A549 (cell line): ENCODE data around the gene SHC2. TPM values are rescaled to one million over a fixed set of nuclear protein-coding genes. Genes with fewer than 3 reads are reported as not detected.
A peak's percentile ranks its signal among the peaks of the same experiment; 100 is the strongest.

ENCODE experiments used
- ATAC-seq, 2 experiments: fragments of 200-7000 bp in 1 of 2; fragments of >200 bp in 1 of 2; cut with Nextera tagmentation in 1 of 2; cut with Tn5 transposase in 1 of 2; 3 replicates each; pipeline versions ENCODE4 v1.8.0 to v1.9.1; 2018 to 2020; ENCODE audit warnings: mild to moderate bottlenecking in 1 of 2, moderate library complexity in 1 of 2
- CTCF ChIA-PET: fragments of 300-600 bp; sonication (Branson Sonifier 250); formaldehyde crosslinking; extraction: SDS; loops from one replicate; lab custom pipeline; 2021; ENCODE audit warnings: antibody characterized with exemption, inconsistent platforms; lab: Yijun Ruan, JAX
- POLR2A ChIA-PET: fragments of 350-600 bp; formaldehyde crosslinking; extraction: SDS; loops from one replicate; lab custom pipeline; 2021; ENCODE audit warnings: antibody characterized with exemption, inconsistent platforms; lab: Yijun Ruan, JAX
- DNase-seq, 2 experiments: peaks; one replicate each; pipeline versions ENCODE4 v3.0.0 to v3.0.0-alpha.2; 2011 to 2016; ENCODE audit warnings: low read depth in 1 of 2, low spot score in 1 of 2
- FAIRE-seq: peaks from 2 replicates; lab custom pipeline; 2011; peaks lifted over from hg19 to GRCh38; lab: Jason Lieb, UNC
- H3K27ac ChIP-seq, 2 experiments: fragments of >200 bp; sonication (Bioruptor Twin); formaldehyde crosslinking; 3 replicates each; pipeline ENCODE4 v1.5.1; 2016 to 2017
- H3K4me1 ChIP-seq: fragments of >200 bp; sonication (Bioruptor Twin); formaldehyde crosslinking; 3 replicates; pipeline ENCODE4 v1.6.1; 2016
- H3K4me2 ChIP-seq: fragments of >200 bp; sonication (Bioruptor Twin); formaldehyde crosslinking; 3 replicates; pipeline ENCODE4 v1.6.1; 2016
- H3K4me3 ChIP-seq: fragments of >200 bp; sonication (Bioruptor Twin); formaldehyde crosslinking; 3 replicates; pipeline ENCODE4 v1.5.1; 2016
- H3K9me3 ChIP-seq: fragments of >200 bp; sonication (Bioruptor Twin); formaldehyde crosslinking; 3 replicates; pipeline ENCODE4 v1.6.1; 2016
- CBX8 ChIP-seq: fragments of 200-600 bp; sonication (generic); IDR thresholded peaks from 2 replicates; pipeline ENCODE4 v1.6.1; 2016
- CEBPB ChIP-seq, 2 experiments: fragments of >200 bp in 1 of 2; sonication (Bioruptor Twin) in 1 of 2; formaldehyde crosslinking in 1 of 2; IDR thresholded peaks; 2 replicates each; pipeline ENCODE4 v1.6.1; 2012 to 2016
- EHF ChIP-seq: fragments of 250-450 bp; sonication (Bioruptor Pico); IDR thresholded peaks from 2 replicates; pipeline ENCODE4 v1.5.0; 2020; ENCODE audit warnings: mild to moderate bottlenecking
- EP300 ChIP-seq, 2 experiments: fragments of >200 bp; sonication (Bioruptor Twin); formaldehyde crosslinking; IDR thresholded peaks; 2 replicates in 1 of 2; 3 replicates in 1 of 2; pipeline ENCODE4 v1.6.1; 2016 to 2017
- ESRRA ChIP-seq: fragments of 150-350 bp; IDR thresholded peaks from 2 replicates; pipeline ENCODE4 v1.6.1; 2014; ENCODE audit warnings: mild to moderate bottlenecking, low read length, borderline replicate concordance
- HDAC2 ChIP-seq: fragments of 200-600 bp; sonication (generic); IDR thresholded peaks from 2 replicates; pipeline ENCODE4 v1.6.1; 2016
- HEYL ChIP-seq: fragments of 250-450 bp; sonication (Bioruptor Pico); IDR thresholded peaks from 2 replicates; pipeline ENCODE4 v1.8.0; 2021; ENCODE audit warnings: mild to moderate bottlenecking, moderate library complexity
- HOXB13 ChIP-seq: fragments of 250-450 bp; sonication (Bioruptor Pico); IDR thresholded peaks from 2 replicates; pipeline ENCODE4 v1.5.0; 2020; ENCODE audit warnings: low read depth, mild to moderate bottlenecking, moderate library complexity
- JUN ChIP-seq, 2 experiments: fragments of >200 bp; sonication (Bioruptor Twin); formaldehyde crosslinking; IDR thresholded peaks; 2 replicates in 1 of 2; 3 replicates in 1 of 2; pipeline ENCODE4 v1.6.1; 2016 to 2017
- JUNB ChIP-seq: fragments of >200 bp; sonication (Bioruptor Twin); formaldehyde crosslinking; IDR thresholded peaks from 2 replicates; pipeline ENCODE4 v1.6.1; 2016
- KDM1A ChIP-seq: fragments of 200-600 bp; sonication (generic); IDR thresholded peaks from 2 replicates; pipeline ENCODE4 v1.6.1; 2016; ENCODE audit warnings: low read depth, mild to moderate bottlenecking
- NPAS2 ChIP-seq: fragments of 250-450 bp; sonication (Bioruptor Pico); IDR thresholded peaks from 2 replicates; pipeline ENCODE4 v1.8.0; 2022; ENCODE audit warnings: mild to moderate bottlenecking, moderate library complexity, borderline replicate concordance
- NR3C1 ChIP-seq: fragments of >200 bp; sonication (Bioruptor Twin); formaldehyde crosslinking; IDR thresholded peaks from 3 replicates; pipeline ENCODE4 v1.6.1; 2017
- PHF8 ChIP-seq: fragments of 200-600 bp; sonication (generic); IDR thresholded peaks from 2 replicates; pipeline ENCODE4 v1.6.1; 2016; ENCODE audit warnings: low read depth, mild to moderate bottlenecking, antibody characterized with exemption, moderate library complexity, borderline replicate concordance
- POLR2A ChIP-seq: IDR thresholded peaks from 2 replicates; pipeline ENCODE4 v1.6.1; 2012; ENCODE audit warnings: mild to moderate bottlenecking, low read length
- RARB ChIP-seq: fragments of 250-450 bp; sonication (Bioruptor Pico); IDR thresholded peaks from 2 replicates; pipeline ENCODE4 v1.8.0; 2021; ENCODE audit warnings: mild to moderate bottlenecking, moderate library complexity
- RFX5 ChIP-seq: fragments of 450-650 bp; IDR thresholded peaks from 2 replicates; pipeline ENCODE4 v1.7.1; 2014; ENCODE audit warnings: antibody characterized with exemption, mild to moderate bottlenecking, moderate library complexity
- RNF2 ChIP-seq: fragments of 200-600 bp; sonication (generic); IDR thresholded peaks from 2 replicates; pipeline ENCODE4 v1.6.1; 2016; ENCODE audit warnings: low read depth, mild to moderate bottlenecking, antibody characterized with exemption, moderate library complexity, borderline replicate concordance
- SMC3 ChIP-seq: fragments of >200 bp; sonication (Bioruptor Twin); formaldehyde crosslinking; IDR thresholded peaks from 3 replicates; pipeline ENCODE4 v1.6.1; 2018; ENCODE audit warnings: inconsistent platforms
- SREBF2 ChIP-seq: fragments of 450-650 bp; IDR thresholded peaks from 2 replicates; pipeline ENCODE4 v1.6.1; 2014; ENCODE audit warnings: mild to moderate bottlenecking, moderate library complexity
- ZC3H11A ChIP-seq: fragments of 450-650 bp; IDR thresholded peaks from 2 replicates; pipeline ENCODE4 v1.6.1; 2014; ENCODE audit warnings: antibody characterized with exemption, mild to moderate bottlenecking
- ZFP36 ChIP-seq: fragments of 450-650 bp; IDR thresholded peaks from 2 replicates; pipeline ENCODE4 v1.6.1; 2014; ENCODE audit warnings: borderline replicate concordance; ENCODE audit not compliant: partially characterized antibody
- WGBS: methylation state at CpG from one replicate; pipeline ENCODE4 v1.1.6; 2017; ENCODE audit errors: missing lambda C conversion rate; 5-methylcytosine and 5-hydroxymethylcytosine counted together
- polyA plus RNA-seq, 4 experiments: library from polyadenylated mRNA; depleted of rRNA in 3 of 4; stranded (reverse); fragments of >200 nt; fragmentation: RNase III in 1 of 4; extraction: RNeasy Plus Mini Kit Qiagen cat#74134 plus additional on column Dnase treatment in 1 of 4; gene quantifications; 2 replicates in 3 of 4; 3 replicates in 1 of 4; pipeline ENCODE4 v1.2.3, GENCODE V29; 2011 to 2017
- TF ChIP-seq, protein P1 (sequence below): fragments of >200 bp; sonication (Bioruptor Twin); formaldehyde crosslinking; IDR thresholded peaks from 3 replicates; pipeline ENCODE4 v1.5.1; 2016
- TF ChIP-seq, protein P2 (sequence below): fragments of 450-650 bp; IDR thresholded peaks from 2 replicates; pipeline ENCODE4 v1.6.1; 2014; ENCODE audit warnings: antibody characterized with exemption
- TF ChIP-seq, protein P3 (sequence below): IDR thresholded peaks from 2 replicates; pipeline ENCODE4 v1.6.1; 2012; ENCODE audit warnings: low read depth, borderline replicate concordance
- TF ChIP-seq, protein P4 (sequence below): fragments of >200 bp; sonication (Bioruptor Twin); formaldehyde crosslinking; IDR thresholded peaks from 2 replicates; pipeline ENCODE4 v1.6.1; 2016
- TF ChIP-seq, protein P5 (sequence below): fragments of 200-600 bp; sonication (generic); IDR thresholded peaks from 2 replicates; pipeline ENCODE4 v1.6.1; 2016; ENCODE audit warnings: antibody characterized with exemption, mild to moderate bottlenecking, moderate library complexity
- TF ChIP-seq, protein P6 (sequence below): fragments of >200 bp; sonication (Bioruptor Twin); formaldehyde crosslinking; IDR thresholded peaks from 3 replicates; pipeline ENCODE4 v1.6.1; 2016

SHC2 gene
- polyA plus RNA-seq, 2 of the 4 experiments (the other 2 are of a cell fraction), result 0.36 to 0.58 TPM

DNA sequence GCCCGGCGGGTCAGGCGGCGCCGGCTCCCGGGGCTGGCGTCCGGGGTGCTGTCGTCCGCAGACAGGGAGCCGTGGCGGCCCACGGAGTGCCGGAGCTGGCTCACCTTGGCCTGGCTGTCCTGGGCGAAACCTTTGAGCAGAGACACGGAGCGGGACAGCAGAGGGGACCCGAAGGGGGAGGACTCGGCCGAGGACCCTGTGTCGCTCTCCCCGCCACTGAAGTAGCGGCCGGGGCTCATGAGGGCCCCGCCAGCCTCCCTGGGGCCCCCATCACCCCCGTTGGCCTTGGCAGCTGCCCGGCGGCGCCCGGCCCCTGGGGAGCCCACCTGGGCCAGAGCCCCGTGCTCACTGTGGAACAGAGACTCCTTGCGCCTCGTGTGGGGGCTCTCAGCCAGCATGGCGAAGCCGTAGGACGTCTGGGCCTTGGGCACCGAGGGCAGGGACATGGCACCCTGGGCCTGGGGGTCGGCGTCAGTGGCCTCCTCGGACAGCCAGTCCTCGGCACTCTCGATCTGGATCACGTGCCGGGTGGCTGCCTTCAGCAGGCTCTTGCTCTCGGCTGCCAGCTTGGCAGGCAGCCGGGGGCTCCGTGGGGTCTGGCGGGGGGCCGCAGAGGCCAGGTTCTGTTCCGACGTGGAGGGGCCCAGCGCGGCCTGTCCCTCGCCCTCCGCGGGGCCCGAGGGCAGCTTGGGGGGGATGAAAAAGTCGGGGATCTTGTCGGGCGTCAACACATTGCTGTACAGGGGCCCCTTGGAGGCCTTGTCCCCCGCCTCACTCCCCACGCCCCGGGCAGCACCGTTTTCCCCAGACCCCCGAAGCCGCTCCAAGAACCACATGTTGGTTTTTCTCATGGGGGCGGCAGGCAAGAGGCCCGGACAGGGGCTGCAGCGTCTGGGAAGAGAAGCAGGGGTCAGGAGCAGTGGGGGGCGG is 53.1 kb downstream of the SHC2 start:
- peaks cover 8% of the 10 kb centered on the region; the same call in 1 of the 3 replicates for H3K4me1 ChIP-seq
- ChIA-PET POLR2A (no interaction called here), CTCF (no interaction called here)
- FAIRE-seq (no peak), ATAC-seq (no peak), DNase-seq (no peak)
- WGBS, result 83% methylated on average over 5 of the region's 70 CpGs
- peak overlapping the region in 1 of 2 experiments; percentile 93; a peak in 1 of 6 replicates for H3K27ac ChIP-seq
- peak overlapping the region; percentile 100; the same call in 2 of the 3 replicates for H3K4me2 ChIP-seq
- H3K9me3 ChIP-seq, result no peaks in the 10 kb centered on the region
- H3K4me3 ChIP-seq, result no peak overlapping the region
- TF ChIP-seq HOXB13 (no peak), ZC3H11A (no peak), JUNB (no peak), RARB (CRISPR knock-in tag) (no peak), KDM1A (no peak), CEBPB (IDR thresholded peaks at IDR 0.05) (no peak), SREBF2 (no peak), EHF (CRISPR knock-in tag) (no peak), POLR2A (no peak), RNF2 (no peak), ZFP36 (no peak), HEYL (CRISPR knock-in tag) (no peak), NR3C1 (no peak)
- TF ChIP-seq, protein P1, sequence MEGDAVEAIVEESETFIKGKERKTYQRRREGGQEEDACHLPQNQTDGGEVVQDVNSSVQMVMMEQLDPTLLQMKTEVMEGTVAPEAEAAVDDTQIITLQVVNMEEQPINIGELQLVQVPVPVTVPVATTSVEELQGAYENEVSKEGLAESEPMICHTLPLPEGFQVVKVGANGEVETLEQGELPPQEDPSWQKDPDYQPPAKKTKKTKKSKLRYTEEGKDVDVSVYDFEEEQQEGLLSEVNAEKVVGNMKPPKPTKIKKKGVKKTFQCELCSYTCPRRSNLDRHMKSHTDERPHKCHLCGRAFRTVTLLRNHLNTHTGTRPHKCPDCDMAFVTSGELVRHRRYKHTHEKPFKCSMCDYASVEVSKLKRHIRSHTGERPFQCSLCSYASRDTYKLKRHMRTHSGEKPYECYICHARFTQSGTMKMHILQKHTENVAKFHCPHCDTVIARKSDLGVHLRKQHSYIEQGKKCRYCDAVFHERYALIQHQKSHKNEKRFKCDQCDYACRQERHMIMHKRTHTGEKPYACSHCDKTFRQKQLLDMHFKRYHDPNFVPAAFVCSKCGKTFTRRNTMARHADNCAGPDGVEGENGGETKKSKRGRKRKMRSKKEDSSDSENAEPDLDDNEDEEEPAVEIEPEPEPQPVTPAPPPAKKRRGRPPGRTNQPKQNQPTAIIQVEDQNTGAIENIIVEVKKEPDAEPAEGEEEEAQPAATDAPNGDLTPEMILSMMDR, result no peak
- TF ChIP-seq, protein P2, sequence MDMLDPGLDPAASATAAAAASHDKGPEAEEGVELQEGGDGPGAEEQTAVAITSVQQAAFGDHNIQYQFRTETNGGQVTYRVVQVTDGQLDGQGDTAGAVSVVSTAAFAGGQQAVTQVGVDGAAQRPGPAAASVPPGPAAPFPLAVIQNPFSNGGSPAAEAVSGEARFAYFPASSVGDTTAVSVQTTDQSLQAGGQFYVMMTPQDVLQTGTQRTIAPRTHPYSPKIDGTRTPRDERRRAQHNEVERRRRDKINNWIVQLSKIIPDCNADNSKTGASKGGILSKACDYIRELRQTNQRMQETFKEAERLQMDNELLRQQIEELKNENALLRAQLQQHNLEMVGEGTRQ, result no peak
- TF ChIP-seq, protein P3, sequence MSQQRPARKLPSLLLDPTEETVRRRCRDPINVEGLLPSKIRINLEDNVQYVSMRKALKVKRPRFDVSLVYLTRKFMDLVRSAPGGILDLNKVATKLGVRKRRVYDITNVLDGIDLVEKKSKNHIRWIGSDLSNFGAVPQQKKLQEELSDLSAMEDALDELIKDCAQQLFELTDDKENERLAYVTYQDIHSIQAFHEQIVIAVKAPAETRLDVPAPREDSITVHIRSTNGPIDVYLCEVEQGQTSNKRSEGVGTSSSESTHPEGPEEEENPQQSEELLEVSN, result no peak

DNA sequence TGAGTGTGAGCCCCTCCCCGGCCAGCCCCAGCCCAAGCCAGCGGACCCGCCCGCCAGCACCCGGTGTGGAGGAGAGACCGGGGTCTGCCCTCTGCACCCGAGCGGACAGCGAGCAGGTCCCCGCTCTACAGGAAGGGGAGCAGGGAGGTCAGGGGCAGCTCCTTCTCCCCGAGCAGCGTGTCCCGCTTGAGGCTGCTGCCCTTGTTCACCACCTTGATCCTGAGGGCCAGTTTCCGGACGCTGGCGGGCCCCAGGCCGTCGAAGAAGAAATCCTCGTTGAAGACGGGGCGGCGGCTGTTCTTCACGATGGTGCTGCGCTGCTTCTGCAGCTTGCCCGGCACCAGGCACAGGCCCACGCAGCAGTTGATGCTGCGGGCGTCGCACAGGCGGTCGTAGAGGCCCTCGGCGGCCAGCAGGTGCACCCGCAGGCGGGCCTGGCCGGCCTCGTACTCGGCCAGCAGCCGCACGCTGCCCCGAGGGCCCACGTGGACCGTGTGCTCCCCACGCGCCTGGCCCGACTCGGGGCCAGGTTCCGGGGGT is 53.8 kb downstream of the SHC2 start:
- CTCF ChIA-PET, result no interaction called here
- no CpG with 5 or more reads among the region's 48 CpGs for WGBS
- no peak overlapping the region for H3K27ac ChIP-seq
- no peak overlapping the region for H3K4me2 ChIP-seq
- ATAC-seq (no peak), FAIRE-seq (no peak), DNase-seq (no peak)
- H3K9me3 ChIP-seq, result no peaks in the 10 kb centered on the region
- POLR2A ChIA-PET, result no interaction called here
- H3K4me1 ChIP-seq, result peaks cover 8% of the 10 kb centered on the region; the same call in 1 of the 3 replicates
- H3K4me3 ChIP-seq, result no peak overlapping the region
- TF ChIP-seq, protein P3, result no peak
- TF ChIP-seq PHF8 (no peak), SMC3 (no peak), JUNB (no peak), CBX8 (no peak), RFX5 (no peak), KDM1A (no peak), RARB (CRISPR knock-in tag) (no peak), NPAS2 (CRISPR knock-in tag) (no peak), HDAC2 (no peak), RNF2 (no peak), ESRRA (no peak), JUN (IDR thresholded peaks at IDR 0.05) (no peak), EP300 (IDR thresholded peaks at IDR 0.05) (no peak)
- TF ChIP-seq, protein P4, sequence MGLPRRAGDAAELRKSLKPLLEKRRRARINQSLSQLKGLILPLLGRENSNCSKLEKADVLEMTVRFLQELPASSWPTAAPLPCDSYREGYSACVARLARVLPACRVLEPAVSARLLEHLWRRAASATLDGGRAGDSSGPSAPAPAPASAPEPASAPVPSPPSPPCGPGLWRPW, result no peak
- TF ChIP-seq, protein P5, sequence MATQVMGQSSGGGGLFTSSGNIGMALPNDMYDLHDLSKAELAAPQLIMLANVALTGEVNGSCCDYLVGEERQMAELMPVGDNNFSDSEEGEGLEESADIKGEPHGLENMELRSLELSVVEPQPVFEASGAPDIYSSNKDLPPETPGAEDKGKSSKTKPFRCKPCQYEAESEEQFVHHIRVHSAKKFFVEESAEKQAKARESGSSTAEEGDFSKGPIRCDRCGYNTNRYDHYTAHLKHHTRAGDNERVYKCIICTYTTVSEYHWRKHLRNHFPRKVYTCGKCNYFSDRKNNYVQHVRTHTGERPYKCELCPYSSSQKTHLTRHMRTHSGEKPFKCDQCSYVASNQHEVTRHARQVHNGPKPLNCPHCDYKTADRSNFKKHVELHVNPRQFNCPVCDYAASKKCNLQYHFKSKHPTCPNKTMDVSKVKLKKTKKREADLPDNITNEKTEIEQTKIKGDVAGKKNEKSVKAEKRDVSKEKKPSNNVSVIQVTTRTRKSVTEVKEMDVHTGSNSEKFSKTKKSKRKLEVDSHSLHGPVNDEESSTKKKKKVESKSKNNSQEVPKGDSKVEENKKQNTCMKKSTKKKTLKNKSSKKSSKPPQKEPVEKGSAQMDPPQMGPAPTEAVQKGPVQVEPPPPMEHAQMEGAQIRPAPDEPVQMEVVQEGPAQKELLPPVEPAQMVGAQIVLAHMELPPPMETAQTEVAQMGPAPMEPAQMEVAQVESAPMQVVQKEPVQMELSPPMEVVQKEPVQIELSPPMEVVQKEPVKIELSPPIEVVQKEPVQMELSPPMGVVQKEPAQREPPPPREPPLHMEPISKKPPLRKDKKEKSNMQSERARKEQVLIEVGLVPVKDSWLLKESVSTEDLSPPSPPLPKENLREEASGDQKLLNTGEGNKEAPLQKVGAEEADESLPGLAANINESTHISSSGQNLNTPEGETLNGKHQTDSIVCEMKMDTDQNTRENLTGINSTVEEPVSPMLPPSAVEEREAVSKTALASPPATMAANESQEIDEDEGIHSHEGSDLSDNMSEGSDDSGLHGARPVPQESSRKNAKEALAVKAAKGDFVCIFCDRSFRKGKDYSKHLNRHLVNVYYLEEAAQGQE, result no peak
- TF ChIP-seq, protein P6, sequence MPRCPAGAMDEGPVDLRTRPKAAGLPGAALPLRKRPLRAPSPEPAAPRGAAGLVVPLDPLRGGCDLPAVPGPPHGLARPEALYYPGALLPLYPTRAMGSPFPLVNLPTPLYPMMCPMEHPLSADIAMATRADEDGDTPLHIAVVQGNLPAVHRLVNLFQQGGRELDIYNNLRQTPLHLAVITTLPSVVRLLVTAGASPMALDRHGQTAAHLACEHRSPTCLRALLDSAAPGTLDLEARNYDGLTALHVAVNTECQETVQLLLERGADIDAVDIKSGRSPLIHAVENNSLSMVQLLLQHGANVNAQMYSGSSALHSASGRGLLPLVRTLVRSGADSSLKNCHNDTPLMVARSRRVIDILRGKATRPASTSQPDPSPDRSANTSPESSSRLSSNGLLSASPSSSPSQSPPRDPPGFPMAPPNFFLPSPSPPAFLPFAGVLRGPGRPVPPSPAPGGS, result no peak
